T follicular helper cell (primary cell): Measurements from ENCODE around the gene EIF2B5.
A peak's percentile ranks its signal among the peaks of the same experiment; 100 is the strongest.
"Not testable (repeated sequence)": the region's sequence is repeated elsewhere in the genome, so short reads cannot be mapped to it uniquely, and the experiment has no call there.

Source experiments
- DNase-seq: peaks from one replicate; pipeline ENCODE4 v3.0.0-alpha.2; 2020; ENCODE audit warnings: low read depth
- total RNA-seq, 2 experiments: gene quantifications; one replicate each; lab custom pipeline; 2026; lab: John Stamatoyannopoulos, UW

Gene EIF2B5
- 129 to 160 reads per million in 2 experiments for total RNA-seq

- DNase-seq, result peak; percentile 79
Measured at GRCh38 chr3:184135149-184135910, at the start of gene EIF2B5. Gene EIF2B5, plus strand, starts transcription at chr3:184135358. Its CDS starts 28 bp downstream, at chr3:184135386.

- no peak for DNase-seq
Measured at GRCh38 chr3:184085389-184085852, 49.7 kb upstream of the EIF2B5 start.

DNA sequence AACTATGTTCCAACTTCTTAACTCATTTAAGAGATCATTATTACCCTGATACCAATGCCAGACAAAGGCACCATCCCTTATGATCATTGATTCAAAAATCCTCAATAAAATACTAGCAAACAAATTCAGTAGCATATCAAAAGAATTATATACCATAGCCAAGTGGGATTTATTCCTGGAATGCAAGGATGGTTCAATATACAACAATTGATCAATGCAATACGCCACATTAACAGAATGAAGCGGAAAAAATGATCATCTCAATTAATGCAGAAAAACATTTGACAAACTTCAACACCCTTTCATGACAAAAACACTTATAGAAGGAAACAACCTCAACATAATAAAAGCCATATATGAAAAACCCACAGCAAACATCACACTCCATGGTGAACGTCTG is 43.0 kb upstream of the EIF2B5 start:
- DNase-seq, result no peak

GRCh38 chr3:184096811-184097383 is 38.3 kb upstream of the EIF2B5 start, which contains the start of gene HTR3E:
Gene HTR3E, plus strand, starts transcription at chr3:184097064. Its CDS starts 466 bp downstream, at chr3:184097530.
- DNase-seq, result no peak

- no peak for DNase-seq
Measured at GRCh38 chr3:184097556-184097955, 37.6 kb upstream of the EIF2B5 start.

DNA sequence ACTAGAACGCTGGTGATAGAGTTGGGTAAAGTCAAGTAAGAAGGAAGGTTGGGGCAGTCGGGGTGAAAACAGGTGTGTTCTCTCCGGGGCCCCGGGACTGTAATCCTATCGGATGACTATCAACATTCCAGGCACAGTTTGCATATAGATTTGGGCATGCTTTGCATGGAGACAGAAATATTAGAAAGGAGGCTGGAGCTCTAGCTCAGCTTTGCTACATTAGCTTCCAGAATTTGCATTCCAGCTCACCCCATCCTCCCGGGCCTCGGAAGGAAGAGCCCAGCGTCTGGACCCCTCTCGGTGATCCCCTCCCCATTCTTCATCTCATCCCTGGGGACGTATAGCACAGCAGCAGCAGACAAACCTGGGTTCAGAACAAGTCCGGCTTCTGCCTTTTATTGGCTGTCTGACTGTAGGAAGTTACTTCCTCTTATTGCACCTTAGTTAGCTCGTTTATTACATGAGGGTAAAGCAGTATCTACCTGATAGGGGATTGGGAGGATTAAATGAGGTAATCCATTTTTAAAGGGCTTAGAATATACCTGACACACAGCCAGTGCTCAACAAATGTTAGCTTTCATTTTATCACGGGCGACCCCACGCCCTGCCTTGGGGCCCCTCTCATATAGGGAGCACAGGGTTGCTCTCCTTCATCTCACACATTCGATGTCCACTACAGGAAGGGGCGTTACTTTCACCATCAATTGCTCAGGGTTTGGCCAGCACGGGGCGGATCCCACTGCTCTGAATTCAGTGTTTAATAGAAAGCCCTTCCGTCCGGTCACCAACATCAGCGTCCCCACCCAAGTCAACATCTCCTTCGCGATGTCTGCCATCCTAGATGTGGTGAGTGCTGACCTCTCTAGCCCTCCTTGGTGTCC is 35.1 kb upstream of the EIF2B5 start:
- DNase-seq, result no peak

DNA sequence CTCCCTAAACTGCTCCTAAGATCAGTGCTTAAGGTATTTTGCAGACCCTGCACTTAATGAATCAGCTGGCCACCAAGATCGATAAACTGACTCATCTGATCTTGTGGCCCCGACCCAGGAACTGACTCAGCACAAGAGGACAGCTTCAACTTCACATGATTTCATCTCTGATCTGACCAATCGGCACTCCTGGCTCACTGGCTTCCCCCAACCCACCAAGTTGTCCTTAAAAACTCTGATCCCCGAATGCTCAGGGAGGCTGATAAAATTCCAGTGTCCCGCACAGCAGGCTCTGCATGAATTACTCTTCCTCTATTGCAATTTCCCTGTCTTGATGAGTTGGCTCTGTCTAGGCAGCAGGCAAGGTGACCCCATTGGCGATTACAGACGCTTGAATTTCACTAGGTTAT is 24.8 kb upstream of the EIF2B5 start:
- DNase-seq, result no peak

- no peak for DNase-seq
Measured at GRCh38 chr3:184116017-184116416, 19.1 kb upstream of the EIF2B5 start.

DNA sequence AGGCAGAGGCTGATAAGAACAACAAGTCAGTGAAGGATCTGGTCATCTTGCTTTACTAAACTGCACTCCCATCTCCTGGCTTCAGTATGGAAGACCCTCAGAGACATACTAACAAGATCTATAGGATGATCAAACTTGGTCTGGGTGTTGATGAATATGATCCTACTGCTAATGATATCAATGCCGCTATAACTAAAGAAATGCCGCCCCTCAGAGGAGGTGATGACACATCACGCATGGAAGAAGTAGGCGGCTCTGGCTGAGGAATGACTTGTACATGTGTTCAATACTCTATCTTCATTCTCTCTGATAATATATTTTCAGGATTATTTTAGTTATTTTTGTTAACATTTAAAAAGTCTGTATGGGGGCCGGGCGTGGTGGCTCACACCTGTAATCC is 17.5 kb upstream of the EIF2B5 start:
- DNase-seq, result no peak

DNA sequence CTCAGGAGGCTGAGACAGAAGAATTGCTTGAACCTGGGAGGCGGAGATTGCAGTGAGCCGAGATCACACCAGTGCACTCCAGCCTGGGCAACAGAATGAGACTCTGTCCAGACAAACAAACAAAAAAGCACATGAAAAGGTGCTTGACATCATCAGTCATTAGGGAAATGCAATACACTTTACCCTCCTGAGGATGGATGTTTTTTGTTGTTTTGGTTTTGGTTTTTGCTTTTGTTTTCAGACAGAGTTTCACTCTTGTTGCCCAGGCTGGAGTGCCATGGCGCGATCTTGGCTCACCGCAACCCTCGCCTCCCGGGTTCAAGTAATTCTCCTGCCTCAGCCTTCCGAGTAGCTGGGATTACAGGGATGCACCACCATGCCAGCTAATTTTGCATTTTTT is 14.1 kb upstream of the EIF2B5 start:
- DNase-seq, result not testable (repeated sequence)

GRCh38 chr3:184126006-184126405 is 9.2 kb upstream of the EIF2B5 start:
- no peak for DNase-seq

DNA sequence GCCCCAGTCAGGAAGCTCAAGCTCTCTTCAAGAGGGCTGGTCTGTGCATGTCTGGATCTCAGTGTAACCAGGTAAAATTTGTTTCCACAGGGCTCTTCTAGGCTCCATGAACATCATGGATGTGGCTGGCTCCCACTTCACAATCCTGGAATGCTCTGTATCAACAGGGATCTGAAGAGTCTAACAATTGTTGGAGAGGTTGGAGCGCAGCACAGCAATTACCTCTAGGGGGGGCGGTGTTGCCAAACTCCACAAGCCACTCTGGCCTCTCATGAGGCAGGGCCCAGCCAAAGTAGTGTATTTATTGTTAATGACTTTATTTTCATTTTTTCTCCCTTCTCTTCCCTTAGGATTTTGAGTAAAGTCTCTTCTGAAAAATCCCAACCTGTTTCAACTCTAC is 6.1 kb upstream of the EIF2B5 start:
- DNase-seq, result no peak

GRCh38 chr3:184132945-184133344 is 2.2 kb upstream of the EIF2B5 start:
- DNase-seq, result no peak

- no peak for DNase-seq
Measured at GRCh38 chr3:184133840-184134745, 1.1 kb upstream of the EIF2B5 start.

DNA sequence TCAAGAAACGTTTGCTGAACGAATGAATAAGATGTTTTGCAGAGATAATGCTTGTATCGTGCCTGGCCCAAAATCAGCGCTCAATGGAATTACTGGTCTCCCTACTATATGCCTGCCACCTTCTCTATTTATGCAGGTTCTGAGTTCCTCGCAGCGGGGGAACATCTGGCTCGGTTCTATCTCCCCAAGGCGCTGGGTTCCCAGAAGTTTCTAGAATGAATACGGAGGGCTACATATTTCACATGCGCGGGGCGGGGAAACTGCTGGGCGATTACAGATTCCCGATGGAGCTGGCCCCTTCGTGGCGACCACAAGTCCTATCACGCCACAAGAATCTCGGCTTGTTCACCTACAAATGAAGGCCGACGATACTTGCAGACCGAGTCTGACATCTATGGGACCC is 411 bp upstream of the EIF2B5 start:
- no peak for DNase-seq

DNA sequence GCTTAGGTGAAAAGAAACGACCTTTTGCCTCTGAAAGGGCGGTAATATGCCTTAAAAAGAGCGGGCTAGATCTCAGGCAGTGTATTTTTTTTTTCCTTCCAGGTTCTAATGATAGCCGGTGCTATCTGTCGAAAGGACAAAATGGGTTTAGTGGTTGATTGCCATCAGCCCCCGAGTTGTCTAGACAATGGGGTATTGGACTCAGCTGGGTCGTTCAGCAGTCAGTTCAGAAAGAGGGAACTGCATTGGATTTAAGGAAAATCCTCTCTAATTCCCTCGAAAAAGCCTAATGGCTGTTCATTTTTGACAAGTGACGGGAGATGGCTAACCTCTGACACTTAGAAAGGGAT is 728 bp downstream of the EIF2B5 start:
- no peak for DNase-seq

- DNase-seq, result no peak
Measured at GRCh38 chr3:184140436-184140835, 5.3 kb downstream of the EIF2B5 start.

- no peak for DNase-seq
Measured at GRCh38 chr3:184142199-184142598, 7.0 kb downstream of the EIF2B5 start.

- no peak for DNase-seq
Measured at GRCh38 chr3:184143327-184143726, 8.2 kb downstream of the EIF2B5 start.

DNA sequence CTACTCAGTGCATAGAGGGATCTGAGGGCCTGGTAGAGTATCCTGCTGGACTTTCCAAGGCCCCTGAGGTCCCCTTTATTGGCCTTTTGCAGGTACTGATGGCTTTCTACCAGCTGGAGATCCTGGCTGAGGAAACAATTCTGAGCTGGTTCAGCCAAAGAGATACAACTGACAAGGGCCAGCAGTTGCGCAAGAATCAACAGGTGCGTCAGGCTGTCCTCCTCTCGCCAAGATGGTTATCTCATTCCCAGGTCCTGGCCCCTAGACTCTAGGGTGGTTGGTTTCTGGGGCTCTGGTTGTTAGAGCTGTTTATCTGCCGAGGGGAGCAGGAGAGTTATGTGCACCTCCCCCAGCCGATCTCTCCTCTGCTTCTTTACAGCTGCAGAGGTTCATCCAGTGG is 9.3 kb downstream of the EIF2B5 start:
- no peak for DNase-seq

GRCh38 chr3:184145111-184145524 is 10.0 kb downstream of the EIF2B5 start:
- no peak for DNase-seq
